ENCODE data around the gene LGI4. TPM values are rescaled to one million over a fixed set of nuclear protein-coding genes. Genes with fewer than 3 reads are reported as not detected.
"Not testable (repeated sequence)": the region's sequence is repeated elsewhere in the genome, so short reads cannot be mapped to it uniquely, and the experiment has no call there.

Gene LGI4
- total RNA-seq, 4 donors from 2014 or later, result 16.1 to 31.5 (median 27.2) TPM

GRCh38 chr19:35133826-35134225 is 1.0 kb downstream of the LGI4 start:
- intact Hi-C loops (cut with DNase I; ENCODE audit: low total_unique reads), result loop anchor here (2.0 kb wide), 2 partner anchors 43 to 67 kb away; no protein-coding TSS in a partner anchor
- Histone ChIP-seq H3K4me1 (peaks cover 35 to 47% of the 10 kb centered on the region in 2 donors), H3K9me3 (no peaks in the 10 kb centered on the region), H3K36me3 (no peaks in the 10 kb centered on the region), H3K27ac (peak overlapping the region; percentile 99 to 100 (median 99)), H3K27me3 (no peaks in the 10 kb centered on the region), H3K4me3 (peak overlapping the region; percentile 46 to 53 (median 50))
- in situ Hi-C loops (cut with MboI; ENCODE audit: low sequenced_read_pairs in 4 of 4), result loop anchor here in 1 of 4 donors (10.0 kb wide), 1 partner anchor 69 kb away; no protein-coding TSS in a partner anchor
- DNase-seq, result no peak
- no peak for ATAC-seq
- TF ChIP-seq POLR2A (IDR thresholded peaks at IDR 0.05) (no peak), CTCF (IDR thresholded peaks at IDR 0.05 in 4 of 5, conservative IDR thresholded peaks at IDR 0.05 in 1 of 5) (no peak)

DNA sequence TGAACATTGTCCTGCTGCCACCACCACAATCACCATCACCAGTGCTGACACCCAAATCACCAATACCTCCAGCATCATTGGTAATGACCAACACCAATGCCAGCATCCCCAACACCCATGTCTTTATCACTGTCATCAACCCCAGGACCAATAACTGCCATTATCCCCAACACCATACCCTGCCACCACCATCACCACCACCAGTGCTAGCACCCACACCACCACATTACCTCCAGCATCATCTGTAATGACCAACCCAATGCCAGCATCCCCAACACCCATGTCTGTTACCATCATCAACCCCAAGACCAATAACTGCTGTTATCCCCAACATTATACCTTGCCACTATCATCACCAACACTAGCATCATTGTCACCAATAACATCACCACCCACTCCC is 2.6 kb downstream of the LGI4 start:
- DNase-seq, result no peak
- no peaks in the 10 kb centered on the region for H3K9me3 ChIP-seq
- intact Hi-C loops (cut with DNase I; ENCODE audit: low total_unique reads) (no loop called here), in situ Hi-C loops (cut with MboI; ENCODE audit: low sequenced_read_pairs in 4 of 4) (loop anchor here in 1 of 4 donors (10.0 kb wide), 1 partner anchor 67 kb away; no protein-coding TSS in a partner anchor)
- ATAC-seq, result no peak
- no peaks in the 10 kb centered on the region for H3K27me3 ChIP-seq
- H3K4me3 ChIP-seq, result peak overlapping the region in 1 of 4 donors; percentile 13
- no peaks in the 10 kb centered on the region for H3K36me3 ChIP-seq
- H3K27ac ChIP-seq, result peak overlapping the region in 2 of 4 donors; percentile 91 to 93
- TF ChIP-seq POLR2A (IDR thresholded peaks at IDR 0.05) (no peak), CTCF (IDR thresholded peaks at IDR 0.05 in 4 of 5, conservative IDR thresholded peaks at IDR 0.05 in 1 of 5) (no peak)
- peaks cover 25 to 41% of the 10 kb centered on the region in 2 donors for H3K4me1 ChIP-seq

- TF ChIP-seq CTCF (IDR thresholded peaks at IDR 0.05 in 4 of 5, conservative IDR thresholded peaks at IDR 0.05 in 1 of 5) (no peak), POLR2A (IDR thresholded peaks at IDR 0.05) (no peak)
- Histone ChIP-seq H3K36me3 (no peaks in the 10 kb centered on the region), H3K27me3 (no peaks in the 10 kb centered on the region), H3K4me3 (no peak overlapping the region), H3K4me1 (peaks cover 22 to 44% of the 10 kb centered on the region in 2 donors), H3K27ac (peak overlapping the region; percentile 91 to 93 (median 93)), H3K9me3 (no peaks in the 10 kb centered on the region)
- no peak for DNase-seq
- no peak for ATAC-seq
- in situ Hi-C loops (cut with MboI; ENCODE audit: low sequenced_read_pairs in 4 of 4), result loop anchor here in 1 of 4 donors (10.0 kb wide), 1 partner anchor 66 kb away; no protein-coding TSS in a partner anchor
- intact Hi-C loops (cut with DNase I; ENCODE audit: low total_unique reads), result no loop called here
Measured at GRCh38 chr19:35130761-35131720, 3.8 kb downstream of the LGI4 start.

- peaks cover 18 to 45% of the 10 kb centered on the region in 2 donors for H3K4me1 ChIP-seq
- TF ChIP-seq POLR2A (IDR thresholded peaks at IDR 0.05), result peak in 1 of 2 donors; percentile 30
- intact Hi-C loops (cut with DNase I; ENCODE audit: low total_unique reads); ATAC-seq; H3K9me3 ChIP-seq; H3K27me3 ChIP-seq; H3K36me3 ChIP-seq; DNase-seq; H3K4me3 ChIP-seq: not testable (repeated sequence)
- H3K27ac ChIP-seq, result peak overlapping the region; percentile 91 to 93 (median 93)
- in situ Hi-C loops (cut with MboI; ENCODE audit: low sequenced_read_pairs in 4 of 4), result loop anchor here in 1 of 4 donors (10.0 kb wide), 1 partner anchor 65 kb away; no protein-coding TSS in a partner anchor
Measured at GRCh38 chr19:35129724-35130274, 5.1 kb downstream of the LGI4 start.

Data from gastrocnemius medialis (tissue), 4 donors.